Activated T-cell treated with anti-CD3 and anti-CD28 coated beads for 48 hours (primary cell): ENCODE measurements around the gene MTMR3.
"Not testable (repeated sequence)": the region's sequence is repeated elsewhere in the genome, so short reads cannot be mapped to it uniquely, and the experiment has no call there.

Source experiments
- DNase-seq: peaks from one replicate; pipeline ENCODE4 v3.0.0-alpha.2; 2020; ENCODE audit warnings: low read depth

Gene MTMR3

DNA sequence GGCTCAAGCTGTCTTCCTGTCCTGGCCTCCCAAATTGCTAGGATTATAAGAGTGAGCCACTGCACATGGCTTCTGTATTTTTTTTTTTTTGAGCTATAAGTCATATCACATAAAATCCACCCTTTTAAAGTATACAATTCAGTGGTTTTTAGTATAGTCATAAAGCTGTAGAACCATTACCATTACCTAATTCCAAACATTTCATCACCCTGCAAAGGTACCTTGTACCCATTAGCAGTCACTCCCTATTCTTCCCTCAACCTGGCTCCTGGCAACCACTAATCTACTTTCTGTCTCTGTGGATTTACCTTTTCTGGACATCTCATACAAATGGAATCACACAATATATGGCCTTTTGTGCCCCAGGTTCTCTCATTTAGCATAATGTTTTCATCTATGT lies 84.5 kb downstream of the MTMR3 start:
- no peak for DNase-seq

DNA sequence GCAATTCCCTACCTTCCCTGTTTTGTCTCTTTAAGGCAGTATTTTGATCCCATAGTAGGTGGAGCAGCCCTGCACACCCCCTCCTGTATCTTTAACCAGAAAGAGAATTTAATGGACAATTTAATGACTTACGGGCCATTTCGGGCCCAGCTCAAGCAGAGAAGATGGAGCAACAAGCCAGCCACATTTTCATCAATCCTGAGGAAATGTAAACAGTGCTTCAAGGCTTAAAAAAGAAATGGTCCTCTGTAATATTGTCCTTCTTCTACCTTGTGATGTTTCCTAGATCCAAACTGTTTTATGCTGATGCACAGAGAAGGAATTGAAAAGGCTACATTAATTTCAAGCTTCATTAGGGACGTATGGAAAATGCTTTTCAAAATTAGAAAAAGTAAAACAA lies 88.6 kb downstream of the MTMR3 start:
- DNase-seq: no peak

DNA sequence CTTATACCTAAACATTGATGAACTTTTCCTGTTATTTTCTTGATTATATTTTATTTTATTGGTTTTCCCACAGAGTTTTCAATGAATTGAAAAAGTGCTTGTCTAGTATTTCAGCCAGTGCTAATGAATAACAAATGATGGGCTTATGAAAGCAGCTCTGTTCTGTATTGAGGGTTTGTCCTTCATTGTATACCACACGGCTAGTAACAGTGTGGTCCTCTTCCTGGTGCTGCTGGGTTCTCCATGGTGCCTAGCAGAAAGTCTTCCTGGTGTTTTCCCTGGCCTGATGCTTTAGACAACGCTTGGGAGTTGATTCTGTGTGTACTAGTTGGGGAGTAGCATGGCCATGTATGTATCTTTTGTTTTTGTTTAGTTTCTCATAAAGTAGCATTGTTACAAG lies 89.1 kb downstream of the MTMR3 start:
- DNase-seq: no peak

DNA sequence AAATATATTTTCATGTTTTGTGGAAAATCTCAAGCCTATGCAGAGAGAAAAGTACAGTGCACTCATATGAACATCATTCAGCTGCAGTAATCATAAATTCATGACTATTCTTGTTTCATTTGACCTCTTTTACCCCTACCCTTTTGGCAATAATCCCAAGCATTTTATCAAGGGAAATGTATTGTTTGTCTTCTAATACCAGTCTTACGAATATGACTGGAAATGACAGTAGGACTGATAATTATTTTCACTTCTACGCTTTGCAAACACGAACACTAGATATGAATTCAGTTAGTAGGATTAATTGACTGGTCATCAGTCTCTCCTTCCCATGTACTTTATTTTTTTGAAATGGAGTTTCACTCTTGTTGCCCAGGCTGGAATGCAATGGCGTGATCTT lies 90.3 kb downstream of the MTMR3 start:
- no peak for DNase-seq

DNA sequence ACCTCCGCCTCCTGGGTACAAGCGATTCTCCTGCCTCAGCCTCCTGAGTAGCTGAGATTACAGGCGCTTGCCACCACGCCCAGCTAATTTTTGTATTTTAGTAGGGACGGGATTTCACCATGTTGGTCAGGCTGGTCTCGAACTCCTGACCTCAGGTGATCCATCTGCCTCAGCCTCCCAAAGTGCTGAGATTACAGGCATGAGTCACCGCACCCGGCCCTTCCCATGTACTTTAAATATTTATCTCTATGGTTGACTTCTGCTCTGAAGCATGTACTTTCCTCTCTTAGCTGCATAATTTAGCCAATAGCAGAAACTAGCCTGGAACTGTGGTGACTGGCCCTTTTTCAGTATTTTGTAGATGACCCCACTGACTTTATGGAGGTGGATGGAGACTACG lies 90.7 kb downstream of the MTMR3 start:
- DNase-seq: not testable (repeated sequence)

DNA sequence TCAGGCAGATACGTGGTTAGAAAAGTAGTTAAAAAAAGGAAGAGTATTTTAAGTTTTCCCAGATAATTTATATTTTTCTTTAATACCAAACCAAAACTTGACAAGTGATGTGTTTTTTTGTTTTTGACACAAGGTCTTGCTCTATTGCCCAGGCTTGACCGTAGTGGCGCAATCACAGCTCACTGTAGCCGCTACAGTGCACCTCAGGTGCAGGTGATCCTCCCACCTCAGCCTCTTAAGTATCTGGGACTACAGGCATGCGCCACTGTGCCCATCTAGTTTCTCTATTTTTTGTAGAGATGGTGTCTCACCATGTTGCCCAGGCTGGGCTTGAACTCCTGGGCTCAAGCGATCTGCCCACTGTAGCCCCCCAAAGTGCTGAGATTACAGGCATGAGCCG lies 92.5 kb downstream of the MTMR3 start:
- no peak for DNase-seq

DNA sequence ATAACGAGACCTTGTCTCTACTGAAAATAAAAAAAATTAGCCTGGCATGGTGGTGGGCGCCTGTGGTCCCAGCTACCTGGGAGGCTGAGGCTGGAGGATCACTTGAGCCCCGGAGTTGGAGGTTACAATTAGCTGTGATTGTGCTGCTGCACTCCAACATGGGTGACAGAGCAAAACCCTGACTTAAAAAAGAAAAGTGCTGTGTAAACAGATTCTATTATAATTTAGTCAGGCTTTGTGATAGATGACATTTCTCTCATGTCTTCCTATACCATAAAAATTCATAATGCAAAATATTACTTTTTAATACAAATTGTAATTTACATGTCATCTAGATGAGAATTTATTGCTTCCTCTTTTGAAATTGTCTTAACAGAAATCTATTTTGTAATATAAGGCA lies 94.1 kb downstream of the MTMR3 start:
- no peak for DNase-seq

DNA sequence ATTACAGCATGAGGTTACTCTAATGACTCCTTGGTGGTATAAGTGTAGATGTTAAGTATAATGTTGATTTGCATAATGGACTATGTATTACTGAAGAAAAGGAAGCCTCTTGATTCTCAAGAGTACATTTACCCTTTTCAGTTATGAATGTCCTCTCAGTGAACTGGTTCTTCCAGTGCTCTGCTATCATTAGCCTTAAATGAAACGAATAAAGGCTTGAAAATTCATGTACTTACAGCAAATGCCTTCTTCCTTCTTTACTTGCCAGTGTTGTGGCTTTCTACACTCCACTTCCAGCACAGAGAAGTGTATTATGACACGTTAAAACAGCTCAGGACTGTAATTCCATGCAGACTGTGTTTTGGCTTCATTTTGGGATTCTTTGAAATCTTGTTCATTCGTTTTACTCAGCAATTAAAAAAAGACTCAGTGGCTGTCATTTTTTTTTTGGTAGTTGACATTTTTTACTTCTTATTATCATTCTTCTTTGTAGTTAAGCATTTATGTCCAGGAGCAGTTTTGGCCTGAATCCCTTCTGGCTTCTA lies 96.9 kb downstream of the MTMR3 start:
- no peak for DNase-seq

DNA sequence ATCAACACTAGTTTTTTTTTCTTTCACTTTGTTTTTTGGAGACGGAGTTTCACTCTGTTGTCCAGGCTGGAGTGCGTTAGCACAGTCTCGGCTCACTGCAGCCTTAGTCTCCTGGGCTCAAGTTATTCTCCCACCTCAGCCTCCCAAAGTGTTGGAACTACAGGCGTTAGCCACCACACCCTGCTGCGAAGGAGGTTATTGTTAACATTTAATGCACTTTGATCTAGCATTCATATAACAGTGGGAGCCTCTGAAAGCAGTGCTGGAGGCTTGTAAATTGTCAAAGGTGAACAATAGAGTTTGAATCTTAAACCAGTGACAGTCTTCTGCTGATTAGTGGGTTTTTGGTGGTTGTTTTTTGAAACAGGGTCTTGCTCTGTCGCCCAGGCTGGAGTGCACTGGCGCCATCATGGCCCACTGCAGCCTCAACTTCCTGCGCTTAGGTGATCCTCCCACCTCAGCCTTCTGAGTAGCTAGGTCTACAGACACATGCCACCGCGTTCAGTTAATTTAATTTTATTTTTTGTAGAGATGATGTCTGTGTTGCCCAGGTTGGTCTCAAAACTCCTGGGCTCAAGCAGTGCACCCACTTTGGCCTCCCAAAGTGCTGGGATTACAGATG lies 100.4 kb downstream of the MTMR3 start:
- no peak for DNase-seq

DNA sequence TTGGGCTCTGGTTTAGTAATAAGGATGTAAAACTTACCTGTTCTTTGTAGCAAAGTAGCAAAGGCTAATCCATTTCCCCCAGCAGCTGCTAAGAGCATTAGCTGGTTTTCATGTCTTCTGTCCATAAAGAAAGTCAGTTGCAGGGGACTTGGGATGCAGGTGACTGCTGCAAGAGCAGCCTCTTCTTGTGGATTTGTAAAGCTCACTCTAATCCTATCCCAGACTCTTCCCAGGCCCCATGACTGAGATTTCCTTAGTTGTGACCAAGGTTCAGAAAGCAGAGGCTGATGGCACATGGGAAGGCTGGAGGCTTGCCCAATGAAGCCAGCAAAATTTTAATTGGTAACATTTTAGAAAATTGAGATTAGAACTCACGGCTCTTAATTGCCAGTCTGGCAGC lies 102.9 kb downstream of the MTMR3 start:
- DNase-seq: no peak

DNA sequence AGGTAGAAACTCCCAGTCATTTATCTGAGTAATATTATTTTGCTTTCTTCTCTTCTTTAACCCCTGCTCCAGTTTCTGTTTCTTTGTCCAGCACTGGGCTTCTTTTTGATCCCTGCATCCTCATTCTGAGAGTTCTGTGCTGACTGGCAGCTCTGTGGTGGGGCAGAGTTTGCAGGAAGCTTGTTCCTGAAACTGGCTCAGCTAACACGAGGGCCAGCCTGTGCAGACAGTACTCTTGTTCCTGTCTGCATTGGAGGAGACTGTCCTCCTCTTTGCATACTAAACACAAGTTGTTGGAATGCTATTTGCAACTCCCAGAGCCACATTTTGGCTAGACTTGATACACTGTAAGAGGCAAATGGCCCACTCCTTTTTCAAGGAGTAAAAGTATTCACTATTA lies 104.2 kb downstream of the MTMR3 start:
- DNase-seq: no peak

DNA sequence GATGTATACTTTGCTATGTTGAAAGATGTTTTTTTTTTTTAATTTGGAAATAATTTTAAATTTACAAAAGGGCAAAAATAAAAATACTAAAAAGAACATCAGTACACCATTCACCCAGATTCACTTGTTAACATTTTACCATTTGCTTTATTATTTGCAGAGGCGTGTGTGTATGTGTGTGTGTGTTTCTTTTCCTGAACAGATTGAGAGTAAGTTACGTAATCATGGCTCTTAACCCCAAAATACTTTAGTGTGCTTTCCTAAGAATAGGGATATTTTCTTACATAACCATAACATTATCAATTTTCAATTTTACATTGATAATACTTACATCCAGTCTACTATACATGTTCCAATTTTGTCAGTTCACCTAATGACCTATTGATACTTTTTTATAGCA lies 105.7 kb downstream of the MTMR3 start:
- no peak for DNase-seq

DNA sequence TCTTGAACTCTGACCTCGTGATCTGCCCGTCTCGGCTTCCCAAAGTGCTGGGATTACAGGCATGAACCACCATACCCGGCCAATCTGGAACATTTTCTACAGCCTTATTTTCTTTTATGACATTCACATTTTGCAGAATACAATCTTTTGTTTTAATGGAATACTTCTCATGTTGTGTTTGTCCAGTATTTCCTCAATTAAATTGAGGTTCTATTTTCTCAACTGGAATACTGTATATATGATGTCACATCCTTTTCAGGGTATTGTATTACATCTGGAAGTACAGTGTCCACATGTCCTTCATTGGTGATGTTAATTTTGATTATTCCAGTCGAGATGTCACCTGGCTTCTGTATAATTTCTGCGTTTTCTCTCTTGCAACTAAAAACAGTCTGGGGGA lies 106.5 kb downstream of the MTMR3 start:
- DNase-seq: no peak

DNA sequence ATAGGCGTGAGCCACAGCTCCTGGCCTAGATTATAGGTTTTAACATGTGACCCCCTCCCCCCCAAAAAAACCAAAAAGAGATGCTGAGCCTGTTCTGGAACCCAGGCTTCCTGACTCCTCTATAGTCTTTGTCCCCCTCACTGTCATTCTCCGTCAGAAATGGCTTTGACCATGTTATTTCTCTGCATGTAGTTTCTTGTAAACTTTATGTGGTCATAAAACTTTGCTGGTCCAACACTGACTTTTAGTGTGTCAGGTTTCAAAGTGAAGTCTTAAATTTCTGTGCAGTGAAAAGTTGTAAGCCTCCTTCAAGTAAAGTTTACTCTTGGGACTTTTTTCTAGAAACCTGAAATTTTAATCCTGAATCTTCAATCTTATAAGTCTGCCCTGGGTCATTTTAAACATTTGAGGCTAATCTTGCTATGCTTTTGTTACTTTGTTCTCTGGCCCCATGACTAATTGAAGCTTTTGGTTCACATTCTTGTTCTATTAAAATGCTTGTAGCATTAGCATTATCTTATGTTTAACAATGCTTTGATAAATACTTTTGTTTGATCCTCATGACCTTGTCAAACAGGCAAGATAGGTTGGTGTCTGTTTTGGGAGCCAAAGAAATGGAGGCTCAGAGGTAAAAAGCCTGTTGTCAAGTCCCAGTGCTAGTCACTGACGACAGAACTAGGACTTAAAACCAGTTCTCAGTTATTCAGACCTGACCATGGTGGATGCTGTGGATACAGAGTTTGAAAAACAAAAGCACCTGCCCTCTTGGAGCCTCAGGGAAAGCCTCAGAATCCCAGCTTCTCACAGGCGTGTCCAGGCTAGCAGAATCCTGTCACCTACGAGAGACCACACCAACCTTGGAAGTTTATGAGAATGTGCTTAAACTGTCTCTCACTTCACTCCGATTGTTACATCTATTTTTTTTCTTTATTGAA lies 109.6 kb downstream of the MTMR3 start:
- no peak for DNase-seq

DNA sequence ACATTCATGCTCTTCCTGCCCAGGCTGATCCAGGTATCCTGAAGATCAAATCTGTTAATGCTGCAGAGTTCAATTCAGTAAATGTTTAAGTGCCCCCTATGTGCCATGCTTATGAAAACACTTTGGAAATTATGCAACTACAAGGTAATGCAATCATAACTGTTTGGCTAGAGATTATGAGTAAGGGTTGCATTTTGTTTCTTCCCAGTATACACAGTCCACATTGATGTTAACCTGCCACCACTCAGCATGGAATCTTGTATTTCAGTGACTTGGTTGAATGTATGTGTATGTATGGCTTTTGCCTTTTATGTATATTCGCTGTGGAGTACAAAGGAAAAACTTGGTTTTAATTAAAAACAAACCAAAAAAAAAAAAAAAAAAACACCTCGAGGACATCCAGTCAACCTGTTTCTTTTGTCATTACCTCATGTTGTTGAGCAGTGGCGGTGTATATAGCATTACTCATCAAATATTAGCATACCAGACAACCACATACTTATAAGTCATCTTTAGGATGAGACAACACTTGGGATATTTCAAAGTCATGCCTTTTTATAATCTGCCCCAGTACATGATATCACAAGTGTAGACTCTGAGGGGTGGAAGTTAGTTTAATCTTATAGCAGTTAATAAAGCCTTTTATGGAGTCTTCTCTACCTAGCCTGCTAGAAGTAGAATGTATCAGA lies 111.2 kb downstream of the MTMR3 start:
- no peak for DNase-seq

DNA sequence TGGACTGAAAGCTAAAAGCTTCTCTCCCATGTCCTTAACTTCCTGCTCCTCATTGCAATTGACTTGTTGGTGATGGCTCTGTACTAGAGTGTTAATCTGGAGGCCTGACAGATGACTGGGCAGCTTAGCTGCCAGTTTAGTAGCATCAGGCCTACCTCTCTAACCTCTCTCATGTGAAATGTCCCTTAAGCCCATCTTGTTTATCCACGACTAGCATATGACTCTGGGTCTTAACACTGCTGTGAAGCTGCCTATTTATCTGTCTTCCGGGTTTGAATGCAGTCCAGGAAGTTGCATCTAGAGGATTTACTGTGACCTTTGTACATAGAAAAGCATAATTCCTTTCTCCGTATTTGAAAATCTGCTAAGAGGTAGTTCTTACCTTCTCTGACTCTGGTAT lies 112.0 kb downstream of the MTMR3 start:
- DNase-seq: no peak

DNA sequence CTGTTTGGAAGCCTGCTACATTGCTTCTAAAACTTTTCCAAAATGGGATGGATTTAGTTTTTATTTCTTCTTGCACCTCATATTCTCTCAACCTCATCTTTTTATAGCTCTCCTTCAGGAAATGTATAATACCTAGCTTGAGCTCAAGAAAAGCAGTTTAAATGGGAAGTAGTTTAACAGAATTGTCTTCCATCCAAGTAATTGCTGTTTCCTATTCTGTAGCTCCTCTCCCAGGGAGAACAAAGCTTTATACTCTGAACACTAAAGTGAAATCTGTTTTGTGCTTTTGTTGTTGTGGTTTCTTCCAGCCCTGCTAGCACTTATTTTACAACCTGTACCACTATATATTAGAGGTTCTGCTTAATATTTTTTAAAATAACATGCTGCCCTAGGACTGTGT lies 114.1 kb downstream of the MTMR3 start:
- no peak for DNase-seq

DNA sequence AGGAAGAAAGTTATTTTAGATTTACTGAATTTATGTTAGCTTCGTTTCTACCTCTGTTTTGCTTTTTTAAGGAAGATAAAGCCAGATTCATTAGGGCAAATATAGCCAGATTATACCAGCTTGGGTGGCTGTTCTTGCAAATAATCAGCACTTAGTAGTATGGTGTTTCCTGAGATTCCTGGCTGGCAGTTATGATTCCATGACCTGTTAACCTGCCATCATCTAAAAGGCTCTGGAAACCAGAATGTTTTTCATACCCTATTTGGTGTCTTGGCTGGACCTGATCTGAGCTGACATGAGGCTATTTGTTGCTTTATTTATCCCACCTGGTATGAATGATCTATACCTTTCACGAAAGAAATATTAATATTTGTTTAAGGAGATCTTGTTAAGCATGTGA lies 114.5 kb downstream of the MTMR3 start:
- no peak for DNase-seq

DNA sequence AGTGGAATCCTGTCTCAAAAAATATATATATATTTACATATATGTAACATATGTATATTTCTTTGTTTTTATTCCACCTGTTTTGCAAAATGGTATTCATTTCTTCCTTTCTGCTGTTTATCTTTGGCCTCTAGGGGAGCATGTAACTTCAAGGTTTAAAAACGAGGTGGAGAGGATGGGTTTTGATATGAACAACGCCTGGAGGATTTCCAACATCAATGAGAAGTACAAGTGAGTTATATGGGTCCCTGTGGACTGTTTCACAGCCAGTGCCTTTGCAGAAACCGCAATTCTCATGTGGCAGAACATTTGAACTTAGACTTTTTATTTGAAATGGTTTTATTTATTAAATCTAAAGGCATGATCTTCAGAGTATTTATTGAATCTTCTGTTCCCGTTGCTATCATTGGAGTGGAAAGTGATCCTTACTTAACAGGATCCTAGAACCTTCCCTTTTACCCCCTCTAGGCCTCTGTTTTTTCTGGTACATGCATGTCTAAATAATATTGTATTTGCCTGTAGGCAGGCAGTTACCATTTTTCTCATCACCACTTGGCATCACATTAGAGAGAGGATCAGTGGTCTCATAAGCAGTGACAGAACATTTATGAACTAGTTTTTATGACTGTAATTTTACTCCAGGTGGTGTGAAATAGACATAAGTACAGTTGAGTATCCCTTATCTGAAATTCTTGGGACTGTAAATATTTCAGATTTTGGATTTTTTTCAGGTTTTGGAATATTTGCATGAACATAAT lies 115.8 kb downstream of the MTMR3 start:
- no peak for DNase-seq

DNA sequence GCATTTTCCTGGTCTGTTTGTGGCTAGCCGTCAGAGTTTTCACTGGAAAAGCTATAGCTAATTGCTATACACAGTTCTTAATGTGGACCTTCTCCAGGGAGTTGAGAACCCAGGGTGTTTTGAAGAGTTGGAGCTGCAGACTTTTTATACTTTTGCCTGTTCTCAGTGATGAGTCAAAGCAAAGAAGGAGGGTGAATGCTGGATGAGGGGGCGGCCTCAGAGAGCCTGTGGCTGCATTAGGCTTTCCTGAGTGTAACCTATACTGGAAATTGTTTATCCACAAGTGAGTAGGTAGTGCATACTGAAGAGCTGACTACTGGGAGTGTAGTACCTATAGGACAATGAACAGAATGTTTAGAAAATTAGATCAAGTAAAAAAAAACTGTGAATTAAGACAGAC lies 117.6 kb downstream of the MTMR3 start:
- DNase-seq: peak; percentile 12

DNA sequence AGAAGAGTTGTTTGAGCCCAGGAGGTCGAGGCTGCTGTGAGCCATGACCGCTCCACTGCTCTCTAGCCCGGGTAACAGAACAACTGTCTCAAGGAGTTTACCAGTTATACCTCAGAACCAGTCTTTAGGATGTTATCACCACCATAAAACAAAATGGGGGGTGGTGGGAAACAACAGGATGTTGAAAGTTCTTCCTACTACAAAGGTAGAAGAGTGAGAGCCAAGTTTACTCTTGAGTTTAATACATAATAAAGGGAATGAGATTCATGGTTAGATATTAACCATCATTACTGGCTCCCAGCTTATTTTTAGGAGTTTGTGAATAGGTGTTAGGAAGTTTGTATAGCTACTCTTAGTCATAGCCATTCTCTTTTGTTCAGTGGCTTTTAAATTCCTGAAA lies 118.5 kb downstream of the MTMR3 start:
- no peak for DNase-seq

DNA sequence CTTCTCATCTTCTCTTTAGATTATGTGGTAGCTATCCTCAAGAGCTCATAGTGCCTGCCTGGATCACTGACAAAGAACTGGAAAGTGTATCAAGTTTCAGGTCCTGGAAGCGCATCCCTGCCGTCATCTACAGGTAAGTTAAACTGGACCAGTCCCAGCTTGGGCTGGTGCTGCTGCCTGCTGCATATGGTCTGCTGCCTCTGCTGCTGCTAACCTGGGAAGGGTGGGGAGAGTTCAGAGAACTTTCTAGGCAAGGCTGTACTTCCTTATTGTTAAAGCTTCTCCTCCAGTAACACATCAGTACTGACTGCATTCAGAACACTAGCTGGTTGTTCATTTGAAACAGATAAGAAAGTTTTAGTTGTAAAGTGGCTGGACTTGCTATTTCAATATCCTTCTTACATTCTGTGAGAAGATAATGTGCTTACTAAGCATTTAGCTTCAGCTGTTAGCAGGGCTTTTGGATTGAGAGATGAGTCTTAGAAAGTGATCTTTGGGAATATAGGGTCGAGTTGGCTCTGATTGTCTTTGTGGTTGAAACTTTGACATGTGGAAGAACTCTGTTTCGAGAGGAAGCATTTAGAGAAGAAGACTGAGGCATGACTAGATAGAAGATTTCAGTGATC lies 120.0 kb downstream of the MTMR3 start:
- no peak for DNase-seq
